ENCODE data around the gene NPAS3. TPM values are rescaled to one million over a fixed set of nuclear protein-coding genes. Genes with fewer than 3 reads are reported as not detected.

The NPAS3 gene
- total RNA-seq, 1 experiment from 2014 or later, result not detected

GRCh38 chr14:33717866-33718265, 779.2 kb downstream of the NPAS3 start:
- Histone ChIP-seq H3K79me2 (ENCODE audit: insufficient read depth, low read length) (no peaks in the 10 kb centered on the region), H3K36me3 (ENCODE audit: control insufficient read depth in 1 of 2, insufficient read depth in 2 of 2, low read length in 2 of 2) (no peaks in the 10 kb centered on the region), H3K9me3 (ENCODE audit: control insufficient read depth in 1 of 2, insufficient read depth in 1 of 2, low read depth in 1 of 2, low read length in 2 of 2) (no peaks in the 10 kb centered on the region), H3K4me3 (replicated peaks in 1 of 2; ENCODE audit: low read depth in 1 of 2, low read length in 2 of 2) (no peak overlapping the region), H3K27me3 (ENCODE audit: insufficient read depth, low read length) (peaks cover 4% of the 10 kb centered on the region; the same call in 1 of the 2 replicates), H3K9me2 (ENCODE audit: insufficient read depth) (no peaks in the 10 kb centered on the region), H4K20me1 (ENCODE audit: insufficient read depth) (no peaks in the 10 kb centered on the region), H3K4me2 (ENCODE audit: low read length) (no peak overlapping the region), H2AFZ (ENCODE audit: low read depth, low read length, poor library complexity, severe bottlenecking) (no peak overlapping the region), H3K9ac (ENCODE audit: low read length) (no peak overlapping the region), H3K27ac (ENCODE audit: low read depth, low read length) (no peak overlapping the region), H3K4me1 (ENCODE audit: control insufficient read depth in 1 of 2, insufficient read depth in 2 of 2, low read length in 2 of 2) (no peaks in the 10 kb centered on the region)
- intact Hi-C loops (cut with micrococcal nuclease), result no loop called here
- no TSS peak for BruUV-seq (replicated peaks)
- ChIA-PET POLR2A (no interaction called here), CTCF (no interaction called here), RAD21 (ENCODE audit: low non-redundant PET in 1 of 2, low total read pairs in 2 of 2, uncharacterized antibody in 2 of 2, unreplicated experiment in 2 of 2) (no interaction called here)
- ATAC-seq (no peak), DNase-seq (ENCODE audit: low read depth, low spot score) (no peak)
- TF ChIP-seq YY1 (IDR thresholded peaks at IDR 0.05; ENCODE audit: extremely low read depth, insufficient replicate concordance, low read depth, low read length), result no peak
- TF ChIP-seq CTCF (IDR thresholded peaks at IDR 0.05 in 2 of 3, conservative IDR thresholded peaks at IDR 0.05 in 1 of 3; ENCODE audit: borderline replicate concordance in 1 of 3, insufficient read depth in 1 of 3, low read depth in 2 of 3, low read length in 2 of 3), result no peak
- TF ChIP-seq CBX3 (IDR thresholded peaks at IDR 0.05; ENCODE audit: low read depth), result no peak

- Histone ChIP-seq H3K4me1 (ENCODE audit: control insufficient read depth in 1 of 2, insufficient read depth in 2 of 2, low read length in 2 of 2) (no peaks in the 10 kb centered on the region), H3K9me2 (ENCODE audit: insufficient read depth) (no peaks in the 10 kb centered on the region), H3K9ac (ENCODE audit: low read length) (no peak overlapping the region), H3K4me2 (ENCODE audit: low read length) (no peak overlapping the region), H2AFZ (ENCODE audit: low read depth, low read length, poor library complexity, severe bottlenecking) (no peak overlapping the region), H3K79me2 (ENCODE audit: insufficient read depth, low read length) (no peaks in the 10 kb centered on the region), H4K20me1 (ENCODE audit: insufficient read depth) (no peaks in the 10 kb centered on the region), H3K27me3 (ENCODE audit: insufficient read depth, low read length) (peaks cover 4% of the 10 kb centered on the region; the same call in 1 of the 2 replicates), H3K27ac (ENCODE audit: low read depth, low read length) (no peak overlapping the region), H3K36me3 (ENCODE audit: control insufficient read depth in 1 of 2, insufficient read depth in 2 of 2, low read length in 2 of 2) (no peaks in the 10 kb centered on the region), H3K9me3 (ENCODE audit: control insufficient read depth in 1 of 2, insufficient read depth in 1 of 2, low read depth in 1 of 2, low read length in 2 of 2) (no peaks in the 10 kb centered on the region), H3K4me3 (replicated peaks in 1 of 2; ENCODE audit: low read depth in 1 of 2, low read length in 2 of 2) (no peak overlapping the region)
- RAD21 ChIA-PET (ENCODE audit: low non-redundant PET in 1 of 2, low total read pairs in 2 of 2, uncharacterized antibody in 2 of 2, unreplicated experiment in 2 of 2), result no interaction called here
- no peak for ATAC-seq
- no TSS peak for BruUV-seq (replicated peaks)
- POLR2A ChIA-PET, result no interaction called here
- intact Hi-C loops (cut with micrococcal nuclease), result no loop called here
- no peak for DNase-seq (ENCODE audit: low read depth, low spot score)
- TF ChIP-seq EGR1 (IDR thresholded peaks at IDR 0.05; ENCODE audit: low read depth), result no peak
- TF ChIP-seq FOSL1 (IDR thresholded peaks at IDR 0.05; ENCODE audit: low read depth), result no peak
- TF ChIP-seq TCF7L2 (IDR thresholded peaks at IDR 0.05; ENCODE audit: borderline replicate concordance, extremely low read depth, insufficient read depth, insufficient read length), result no peak
- TF ChIP-seq SIN3A (IDR thresholded peaks at IDR 0.05; ENCODE audit: low read depth), result no peak
- TF ChIP-seq CTCF (IDR thresholded peaks at IDR 0.05 in 2 of 3, conservative IDR thresholded peaks at IDR 0.05 in 1 of 3; ENCODE audit: borderline replicate concordance in 1 of 3, insufficient read depth in 1 of 3, low read depth in 2 of 3, low read length in 2 of 3), result no peak
- no peak for TF ChIP-seq CBX3 (IDR thresholded peaks at IDR 0.05; ENCODE audit: low read depth)
- TF ChIP-seq SRF (IDR thresholded peaks at IDR 0.05; ENCODE audit: low read depth), result no peak
- no peak for TF ChIP-seq POLR2A (IDR thresholded peaks at IDR 0.05; ENCODE audit: borderline replicate concordance, extremely low read depth, insufficient read depth, insufficient read length)
- TF ChIP-seq MAX (IDR thresholded peaks at IDR 0.05), result no peak
- no peak for TF ChIP-seq EZH2phosphoT487 (IDR thresholded peaks at IDR 0.05; ENCODE audit: borderline replicate concordance)
- TF ChIP-seq RAD21 (IDR thresholded peaks at IDR 0.05; ENCODE audit: low read depth), result no peak
- TF ChIP-seq ZBTB33 (IDR thresholded peaks at IDR 0.05; ENCODE audit: extremely low read depth, insufficient replicate concordance, low read length), result no peak
- CTCF ChIA-PET, result no interaction called here
These were observed 781.7 kb downstream of the NPAS3 start for GRCh38 chr14:33720284-33720787.
